ENCODE data around the gene CASZ1.

Gene CASZ1

GRCh38 chr1:10753299-10753698 lies 43.1 kb downstream of the CASZ1 start:
- no peak for DNase-seq (ENCODE audit: low read depth in 2 of 2)

DNA sequence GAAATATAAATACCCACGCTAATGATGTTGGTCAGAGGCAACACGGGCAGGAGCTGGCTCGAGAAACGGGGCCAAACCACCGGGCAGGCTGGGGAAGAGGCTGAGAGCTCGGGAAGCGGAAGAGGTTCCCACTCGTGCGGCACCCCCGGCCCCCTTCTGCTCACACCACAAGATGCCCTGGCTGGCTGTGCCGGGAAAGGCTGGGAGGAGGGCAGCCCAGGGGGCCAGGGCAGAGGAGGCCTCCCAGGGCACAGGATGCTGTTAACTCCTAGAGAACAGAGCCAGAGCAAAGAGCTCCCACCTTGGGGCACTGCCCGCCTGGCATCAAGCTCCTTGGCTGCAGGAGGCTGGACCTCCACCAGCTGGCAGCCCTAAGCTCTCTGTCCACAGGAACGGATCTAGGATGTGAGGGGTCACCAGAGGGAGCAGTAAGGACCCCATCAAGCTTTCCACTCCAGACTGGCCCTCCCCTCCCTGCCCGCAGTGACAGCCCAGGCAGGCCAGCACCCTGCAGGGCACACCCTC lies 44.8 kb downstream of the CASZ1 start:
- no peak for DNase-seq (ENCODE audit: low read depth in 2 of 2)

GRCh38 chr1:10751160-10751559 lies 45.3 kb downstream of the CASZ1 start:
- no peak for DNase-seq (ENCODE audit: low read depth in 2 of 2)

DNA sequence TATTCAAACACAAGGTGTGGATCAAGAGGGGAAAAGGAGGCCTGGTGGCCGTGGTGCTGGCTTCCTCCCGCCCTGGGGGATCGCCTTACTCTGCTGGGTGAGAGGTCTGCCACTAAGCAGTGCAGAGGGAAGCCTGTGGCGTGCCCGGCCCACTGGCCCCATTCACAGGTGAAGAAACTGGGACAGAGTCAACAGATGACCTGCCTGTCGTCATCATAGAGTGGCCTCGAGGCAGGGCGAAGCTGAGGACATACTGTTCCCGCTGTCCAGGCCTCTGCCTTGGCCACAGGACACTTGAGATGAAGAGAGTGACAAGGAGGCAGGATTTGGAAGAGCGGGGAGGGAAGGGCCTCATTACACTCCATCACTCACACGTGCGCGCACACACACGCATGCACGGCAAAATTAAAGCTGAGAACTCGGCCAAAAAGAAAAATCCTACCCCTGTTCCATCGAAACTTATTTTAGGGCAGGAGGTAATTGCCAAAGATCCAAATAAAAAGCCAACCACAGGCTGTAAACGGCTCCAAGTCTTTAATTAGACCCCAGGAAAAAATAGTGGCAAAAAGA lies 50.5 kb downstream of the CASZ1 start:
- no peak for DNase-seq (ENCODE audit: low read depth in 2 of 2)

GRCh38 chr1:10745383-10745782 lies 51.1 kb downstream of the CASZ1 start:
- no peak for DNase-seq (ENCODE audit: low read depth in 2 of 2)

DNA sequence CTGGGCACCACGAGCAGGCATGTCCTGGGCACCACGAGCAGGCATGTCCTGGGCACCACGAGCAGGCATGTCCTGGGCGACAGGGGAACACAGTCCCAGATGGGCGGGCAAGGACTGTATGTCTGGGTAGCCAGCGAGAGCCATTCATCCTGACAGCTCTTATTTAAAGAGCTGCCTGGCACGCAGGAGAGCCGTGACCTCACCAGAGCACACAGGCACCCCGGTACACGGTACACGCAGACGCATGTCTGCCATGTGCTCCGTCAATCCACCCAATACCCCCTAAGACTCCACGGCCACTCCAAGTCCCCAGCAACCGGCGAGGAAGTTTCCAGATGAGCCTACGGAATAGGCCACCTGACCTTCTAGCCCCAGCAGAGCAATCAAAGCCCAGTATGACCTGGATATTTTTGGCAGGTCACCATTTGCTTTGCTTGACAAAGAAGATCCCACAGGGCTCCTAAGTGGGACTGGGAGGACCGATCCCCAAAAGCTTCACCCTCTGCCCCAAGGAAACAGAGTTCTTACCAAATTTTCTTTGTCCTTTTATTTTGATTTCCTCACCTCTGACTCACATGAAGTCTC lies 51.7 kb downstream of the CASZ1 start:
- no peak for DNase-seq (ENCODE audit: low read depth in 2 of 2)

- DNase-seq (ENCODE audit: low read depth in 2 of 2), result no peak
Observed at GRCh38 chr1:10744029-10744428, 52.4 kb downstream of the CASZ1 start.

GRCh38 chr1:10741696-10742095 lies 54.8 kb downstream of the CASZ1 start:
- DNase-seq (ENCODE audit: low read depth in 2 of 2), result no peak

GRCh38 chr1:10740123-10740522 lies 56.3 kb downstream of the CASZ1 start:
- DNase-seq (ENCODE audit: low read depth in 2 of 2), result no peak

DNA sequence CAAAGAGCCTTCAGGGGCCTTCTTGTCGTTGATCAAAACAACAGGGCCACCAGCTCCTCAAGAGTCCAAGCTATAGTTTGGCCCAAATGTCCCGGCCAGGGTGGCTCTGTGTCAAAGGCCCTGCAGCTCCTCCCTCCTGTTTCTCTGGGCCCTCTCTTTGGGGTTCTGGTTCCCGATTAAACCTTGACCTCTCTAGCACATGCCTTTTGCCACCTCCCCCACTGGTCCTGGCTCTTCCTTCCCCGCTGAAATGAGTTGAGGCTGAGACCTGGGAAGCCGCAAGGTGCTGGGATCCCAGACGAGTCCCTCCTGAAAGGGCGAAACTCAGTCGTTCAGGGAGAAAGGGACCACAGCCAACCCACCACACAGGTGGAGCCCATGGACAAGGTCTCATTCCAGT lies 56.9 kb downstream of the CASZ1 start:
- DNase-seq (ENCODE audit: low read depth in 2 of 2), result no peak

GRCh38 chr1:10738061-10739058 lies 58.1 kb downstream of the CASZ1 start:
- DNase-seq (ENCODE audit: low read depth in 2 of 2), result no peak

DNA sequence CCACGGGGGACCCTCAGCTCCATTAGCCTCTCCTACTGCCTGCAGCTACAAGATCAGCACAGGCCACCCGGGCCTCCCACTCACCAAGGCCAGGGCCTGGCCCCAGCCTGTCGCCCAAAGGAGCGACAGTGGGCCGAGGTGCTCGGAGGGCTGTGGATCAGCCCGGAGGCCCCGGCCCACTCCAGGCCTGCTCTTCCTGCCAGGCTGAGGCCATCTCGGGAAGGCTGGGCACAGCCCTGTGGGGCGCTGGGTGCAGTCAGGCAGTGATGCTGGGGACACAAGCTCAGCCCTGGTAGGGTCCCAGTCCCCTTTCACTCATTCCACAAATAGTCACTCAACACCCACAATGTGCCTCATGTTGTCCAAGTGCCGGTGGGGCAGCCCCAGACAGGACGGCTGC lies 58.8 kb downstream of the CASZ1 start:
- DNase-seq (ENCODE audit: low read depth in 2 of 2), result no peak

GRCh38 chr1:10736634-10737586 lies 59.5 kb downstream of the CASZ1 start:
- DNase-seq (ENCODE audit: low read depth in 2 of 2), result no peak

GRCh38 chr1:10735563-10736305 lies 60.7 kb downstream of the CASZ1 start:
- DNase-seq (ENCODE audit: low read depth in 2 of 2), result no peak

DNA sequence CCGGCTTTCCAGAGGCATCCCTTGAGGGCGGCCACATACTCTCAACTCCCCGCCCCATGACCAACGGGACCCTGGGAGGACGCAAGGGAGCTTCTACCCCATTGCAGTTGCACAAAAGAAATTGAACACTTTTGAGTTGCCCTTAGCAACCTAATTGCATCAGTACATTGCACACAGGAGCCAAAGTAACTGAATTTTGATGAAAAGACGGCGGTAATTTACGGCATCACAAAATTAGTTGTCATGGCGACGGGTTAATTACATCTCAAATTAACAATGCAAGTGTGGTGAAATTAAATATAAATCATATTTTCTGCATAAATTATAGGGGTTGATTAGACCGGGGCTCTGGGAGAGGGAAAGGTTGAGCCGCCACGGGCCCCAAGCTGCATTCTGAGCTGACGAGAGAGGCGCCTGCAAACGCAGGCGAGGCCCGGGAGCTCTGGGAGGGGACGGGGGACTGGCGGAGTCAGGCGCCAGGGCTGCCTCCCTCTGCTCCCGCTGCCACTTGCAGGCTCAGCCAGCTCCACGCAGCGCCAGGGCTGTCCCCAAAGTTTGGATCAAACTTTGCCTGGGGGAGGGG lies 61.4 kb downstream of the CASZ1 start:
- no peak for DNase-seq (ENCODE audit: low read depth in 2 of 2)

- DNase-seq (ENCODE audit: low read depth in 2 of 2), result no peak
Observed at GRCh38 chr1:10734375-10734774, 62.1 kb downstream of the CASZ1 start.

DNA sequence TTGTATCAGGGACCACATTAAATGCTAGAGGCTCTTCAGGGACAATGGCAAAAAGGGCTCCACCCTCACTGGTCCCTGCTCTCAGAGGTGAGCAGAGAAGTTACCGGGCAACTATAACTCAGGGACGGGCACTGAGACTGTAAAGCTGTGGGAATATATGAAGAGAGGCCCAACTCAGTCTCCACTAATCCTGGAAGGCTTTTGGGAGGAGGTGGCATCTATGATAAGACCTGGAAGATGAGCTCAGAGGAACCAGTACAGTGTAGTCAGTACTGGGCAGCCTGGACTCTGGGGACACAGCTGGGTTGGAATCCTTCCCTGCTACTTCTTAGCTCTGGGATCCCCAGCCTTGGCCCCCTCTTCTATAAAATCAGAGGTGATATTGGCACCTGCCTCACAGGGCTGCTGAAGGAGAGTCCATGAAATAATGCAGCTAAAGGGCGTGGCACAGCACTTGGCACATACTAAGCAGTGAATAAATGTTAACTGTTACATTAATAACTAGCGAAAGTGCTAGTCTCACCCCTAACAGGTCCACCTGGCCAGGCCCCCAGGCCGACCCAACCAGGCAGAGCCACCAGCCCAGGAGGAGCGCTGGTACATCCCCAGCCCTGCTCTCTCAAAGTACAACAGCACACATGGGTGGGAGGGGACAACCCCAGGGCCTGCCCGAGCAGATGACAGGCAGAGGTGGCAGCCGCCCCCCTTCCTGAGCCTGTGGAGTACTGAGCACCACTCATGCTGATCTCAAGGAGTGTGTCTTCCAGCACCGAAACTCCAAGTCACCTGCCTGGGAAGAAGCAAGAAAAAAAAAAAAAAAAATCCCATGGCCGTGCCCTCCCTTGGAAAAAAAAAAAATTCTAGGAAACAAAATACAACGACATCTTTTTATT lies 62.7 kb downstream of the CASZ1 start:
- DNase-seq (ENCODE audit: low read depth in 2 of 2), result peak; percentile 4 to 42

GRCh38 chr1:10730985-10731384 lies 65.5 kb downstream of the CASZ1 start:
- DNase-seq (ENCODE audit: low read depth in 2 of 2), result no peak

Measured in stimulated activated CD4-positive, alpha-beta T cell treated with anti-CD3 and anti-CD28 coated beads, Interleukin-1b, Interleukin-23, amount 100 ng/mL, for 4 hours (primary cell).